Measurements from ENCODE around the gene ARL6IP5.

GRCh38 chr3:69149586-69149985, 64.8 kb downstream of the ARL6IP5 start:
- TF ChIP-seq CEBPB (IDR thresholded peaks at IDR 0.05) (no peak), TAF1 (IDR thresholded peaks at IDR 0.05; ENCODE audit: low read depth) (no peak), EP300 (IDR thresholded peaks at IDR 0.05; ENCODE audit: borderline replicate concordance) (no peak), TEAD4 (IDR thresholded peaks at IDR 0.05) (no peak), EGR1 (IDR thresholded peaks at IDR 0.05) (no peak), TCF12 (IDR thresholded peaks at IDR 0.05; ENCODE audit: low read depth) (no peak)
- TF ChIP-seq, protein P1, sequence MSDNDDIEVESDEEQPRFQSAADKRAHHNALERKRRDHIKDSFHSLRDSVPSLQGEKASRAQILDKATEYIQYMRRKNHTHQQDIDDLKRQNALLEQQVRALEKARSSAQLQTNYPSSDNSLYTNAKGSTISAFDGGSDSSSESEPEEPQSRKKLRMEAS (IDR thresholded peaks at IDR 0.05) = no peak

Measured in Ishikawa (cell line).